Ishikawa (cell line): ENCODE data around the gene DLGAP3.

Experiments
- CEBPB ChIP-seq: IDR thresholded peaks from 2 replicates; pipeline ENCODE4 v1.6.1; 2012
- CREB1 ChIP-seq: IDR thresholded peaks from 2 replicates; pipeline ENCODE4 v1.6.1; 2012; ENCODE audit warnings: low read depth
- EGR1 ChIP-seq: IDR thresholded peaks from 2 replicates; pipeline ENCODE4 v1.6.1; 2012
- EP300 ChIP-seq: IDR thresholded peaks from 2 replicates; pipeline ENCODE4 v1.6.1; 2012; ENCODE audit warnings: borderline replicate concordance
- FOXM1 ChIP-seq: IDR thresholded peaks from 2 replicates; pipeline ENCODE4 v1.6.1; 2012; ENCODE audit warnings: low read depth, borderline replicate concordance
- NFIC ChIP-seq: IDR thresholded peaks from 2 replicates; pipeline ENCODE4 v1.6.1; 2012
- RAD21 ChIP-seq: IDR thresholded peaks from 2 replicates; pipeline ENCODE4 v1.6.1; 2012; ENCODE audit warnings: low read depth
- REST ChIP-seq: IDR thresholded peaks from 2 replicates; pipeline ENCODE4 v1.6.1; 2012; ENCODE audit warnings: low read depth, mild to moderate bottlenecking
- TAF1 ChIP-seq: IDR thresholded peaks from 2 replicates; pipeline ENCODE4 v1.6.1; 2012; ENCODE audit warnings: low read depth, mild to moderate bottlenecking
- TCF12 ChIP-seq: IDR thresholded peaks from 2 replicates; pipeline ENCODE4 v1.6.1; 2012; ENCODE audit warnings: low read depth
- TEAD4 ChIP-seq: IDR thresholded peaks from 2 replicates; pipeline ENCODE4 v1.6.1; 2012
- YY1 ChIP-seq: IDR thresholded peaks from 2 replicates; pipeline ENCODE4 v1.6.1; 2012; ENCODE audit warnings: low read depth
- ZBTB7A ChIP-seq: IDR thresholded peaks from 2 replicates; pipeline ENCODE4 v1.6.1; 2012; ENCODE audit warnings: low read depth
- TF ChIP-seq, protein P1 (sequence below): IDR thresholded peaks from 2 replicates; pipeline ENCODE4 v1.6.1; 2012
- TF ChIP-seq, protein P2 (sequence below): IDR thresholded peaks from 2 replicates; pipeline ENCODE4 v1.6.1; 2012

Gene DLGAP3

DNA sequence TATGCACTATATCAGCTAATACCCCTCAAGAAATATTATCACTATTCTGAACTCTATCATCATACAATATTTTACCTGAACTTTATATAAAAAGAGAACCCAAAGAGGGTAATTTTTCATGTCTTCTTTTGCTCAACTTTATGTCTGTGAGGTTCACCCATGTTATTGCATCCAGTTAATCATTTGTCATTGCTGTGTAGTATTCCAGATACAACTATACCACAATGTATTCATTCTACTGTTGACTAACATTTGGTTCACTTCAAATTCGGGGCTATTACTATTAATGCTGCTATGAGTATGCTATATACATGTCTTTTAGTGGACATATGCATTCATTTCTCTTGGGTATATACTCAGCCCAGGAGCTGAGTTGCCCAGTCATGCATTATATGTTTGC is 21.0 kb upstream of the DLGAP3 start:
- TF ChIP-seq RAD21 (no peak), TCF12 (no peak)

DNA sequence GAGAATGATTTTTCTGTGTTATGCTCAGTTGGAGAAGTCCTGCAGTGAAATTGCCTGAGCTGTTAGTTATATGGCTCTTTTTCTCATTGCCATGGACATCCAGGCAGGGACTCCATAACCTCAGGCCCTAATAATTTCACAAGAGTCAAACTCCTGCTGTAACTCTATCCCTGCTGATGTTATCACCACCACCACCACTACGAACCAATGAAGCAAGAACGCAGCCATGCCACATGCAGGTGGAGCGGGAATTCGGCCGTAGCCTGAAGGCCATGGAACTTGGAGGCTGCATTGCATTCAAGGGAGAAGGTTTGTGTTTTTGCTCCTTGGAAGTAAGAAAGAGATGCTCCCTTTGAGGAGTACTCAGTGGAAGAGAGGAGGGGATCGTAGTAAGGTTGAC is 16.8 kb upstream of the DLGAP3 start:
- no peak for TF ChIP-seq TCF12
- TF ChIP-seq, protein P1, sequence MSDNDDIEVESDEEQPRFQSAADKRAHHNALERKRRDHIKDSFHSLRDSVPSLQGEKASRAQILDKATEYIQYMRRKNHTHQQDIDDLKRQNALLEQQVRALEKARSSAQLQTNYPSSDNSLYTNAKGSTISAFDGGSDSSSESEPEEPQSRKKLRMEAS = peak; percentile 50

DNA sequence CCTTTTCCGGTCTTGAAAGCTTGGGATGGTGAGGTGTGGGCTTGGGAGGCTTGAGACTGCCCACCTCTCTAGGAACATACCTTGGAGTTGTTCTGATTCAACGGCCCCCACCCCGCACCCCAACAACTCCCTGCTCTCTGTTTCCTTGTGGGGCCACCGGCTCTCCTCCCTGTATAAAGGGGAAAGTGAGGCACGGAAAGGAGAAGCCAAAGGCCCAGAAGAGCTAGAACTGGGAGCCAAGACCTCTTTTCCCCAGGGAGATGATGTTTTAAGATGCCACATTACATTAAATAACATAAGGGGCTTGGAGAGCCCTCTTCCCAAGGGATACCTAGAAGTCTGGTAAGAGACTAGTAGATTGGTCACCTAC is 1.2 kb upstream of the DLGAP3 start:
- TF ChIP-seq EP300 = no peak
- TF ChIP-seq ZBTB7A = no peak
- no peak for TF ChIP-seq NFIC
- TF ChIP-seq, protein P2, sequence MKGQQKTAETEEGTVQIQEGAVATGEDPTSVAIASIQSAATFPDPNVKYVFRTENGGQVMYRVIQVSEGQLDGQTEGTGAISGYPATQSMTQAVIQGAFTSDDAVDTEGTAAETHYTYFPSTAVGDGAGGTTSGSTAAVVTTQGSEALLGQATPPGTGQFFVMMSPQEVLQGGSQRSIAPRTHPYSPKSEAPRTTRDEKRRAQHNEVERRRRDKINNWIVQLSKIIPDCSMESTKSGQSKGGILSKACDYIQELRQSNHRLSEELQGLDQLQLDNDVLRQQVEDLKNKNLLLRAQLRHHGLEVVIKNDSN = no peak
- no peak for TF ChIP-seq TAF1
- TF ChIP-seq TCF12 = no peak
- no peak for TF ChIP-seq CREB1
- TF ChIP-seq FOXM1 = no peak
- TF ChIP-seq, protein P1 = no peak
- no peak for TF ChIP-seq TEAD4
- no peak for TF ChIP-seq EGR1
- TF ChIP-seq RAD21 = no peak
- TF ChIP-seq YY1 = no peak

GRCh38 chr1:34929853-34930701 is 627 bp upstream of the DLGAP3 start:
- no peak for TF ChIP-seq EGR1
- peak; percentile 90 for TF ChIP-seq ZBTB7A
- TF ChIP-seq, protein P1 = no peak
- TF ChIP-seq REST = no peak

GRCh38 chr1:34928699-34929496 is 552 bp downstream of the DLGAP3 start:
- TF ChIP-seq CEBPB (no peak), REST (no peak), TCF12 (no peak), RAD21 (no peak), NFIC (no peak), EGR1 (no peak), ZBTB7A (no peak), CREB1 (no peak), TEAD4 (no peak), YY1 (no peak)
- TF ChIP-seq, protein P2 = no peak

GRCh38 chr1:34928066-34928696 is 1.3 kb downstream of the DLGAP3 start:
- TF ChIP-seq TAF1 (no peak), EP300 (no peak), REST (no peak), ZBTB7A (no peak), EGR1 (no peak), TEAD4 (no peak), CEBPB (no peak), NFIC (no peak), RAD21 (no peak), YY1 (no peak), CREB1 (no peak), FOXM1 (no peak), TCF12 (no peak)
- TF ChIP-seq, protein P1 = no peak
- TF ChIP-seq, protein P2 = no peak
